DND-41 (cell line): ENCODE data around the gene GADD45G.

Source experiments
- ATAC-seq: fragments of 200-7000 bp; cut with Tn5 transposase; 3 replicates; pipeline ENCODE4 v1.9.1; 2021; ENCODE audit warnings: low read depth; ENCODE audit not compliant: insufficient read depth
- DNase-seq: peaks from one replicate; pipeline ENCODE4 v3.0.0-alpha.2; 2020
- H2AFZ ChIP-seq: 2 replicates; pipeline ENCODE4 v1.6.0; 2012; ENCODE audit warnings: low read depth, low read length
- H3K27ac ChIP-seq: 2 replicates; pipeline ENCODE4 v1.5.1; 2012; ENCODE audit warnings: low read length, inconsistent platforms
- H3K27me3 ChIP-seq: fragments of 200-600 bp; sonication (generic); 2 replicates; pipeline ENCODE4 v1.6.0; 2012; ENCODE audit warnings: low read length, mild to moderate bottlenecking, inconsistent platforms; ENCODE audit not compliant: insufficient read depth, poor library complexity
- H3K36me3 ChIP-seq: 2 replicates; pipeline ENCODE4 v1.5.1; 2012; ENCODE audit warnings: low read length, inconsistent platforms; ENCODE audit not compliant: insufficient read depth
- H3K4me1 ChIP-seq: 2 replicates; pipeline ENCODE4 v1.5.1; 2012; ENCODE audit warnings: mild to moderate bottlenecking, low read length; ENCODE audit not compliant: insufficient read depth
- H3K4me2 ChIP-seq: 2 replicates; pipeline ENCODE4 v1.6.0; 2012; ENCODE audit warnings: mild to moderate bottlenecking, moderate library complexity, low read length, inconsistent platforms; ENCODE audit not compliant: insufficient read depth
- H3K4me3 ChIP-seq, 2 experiments: fragments of 200-600 bp in 1 of 2; shearing (Covaris generic) in 1 of 2; 2 replicates each; pipeline ENCODE4 v1.5.1; 2012 to 2016; ENCODE audit warnings: inconsistent platforms in 2 of 2, low read length in 2 of 2, mild to moderate bottlenecking in 2 of 2, low read depth in 1 of 2, moderate library complexity in 1 of 2
- H3K79me2 ChIP-seq: 2 replicates; pipeline ENCODE4 v1.6.0; 2012; ENCODE audit warnings: low read length, inconsistent platforms; ENCODE audit not compliant: insufficient read depth
- H3K9ac ChIP-seq: 2 replicates; pipeline ENCODE4 v1.6.0; 2012; ENCODE audit warnings: low read depth, mild to moderate bottlenecking, inconsistent platforms, low read length, moderate library complexity
- H3K9me3 ChIP-seq: 2 replicates; pipeline ENCODE4 v1.5.1; 2012; ENCODE audit warnings: low read length, moderate library complexity, mild to moderate bottlenecking, inconsistent platforms; ENCODE audit not compliant: insufficient read depth, severe bottlenecking
- H4K20me1 ChIP-seq: 2 replicates; pipeline ENCODE4 v1.6.0; 2012; ENCODE audit warnings: low read length; ENCODE audit not compliant: insufficient read depth
- EZH2 ChIP-seq: IDR thresholded peaks from 3 replicates; pipeline ENCODE4 v1.6.1; 2012; ENCODE audit warnings: borderline replicate concordance, low read depth, mild to moderate bottlenecking, moderate library complexity, low read length, inconsistent platforms; ENCODE audit not compliant: severe bottlenecking
- TF ChIP-seq, protein P1 (sequence below): IDR thresholded peaks from 2 replicates; pipeline ENCODE4 v1.5.1; 2012; ENCODE audit warnings: borderline replicate concordance, low read length, moderate library complexity, mild to moderate bottlenecking; ENCODE audit not compliant: poor library complexity, severe bottlenecking; ENCODE audit errors: extremely low read depth

Gene GADD45G

DNA sequence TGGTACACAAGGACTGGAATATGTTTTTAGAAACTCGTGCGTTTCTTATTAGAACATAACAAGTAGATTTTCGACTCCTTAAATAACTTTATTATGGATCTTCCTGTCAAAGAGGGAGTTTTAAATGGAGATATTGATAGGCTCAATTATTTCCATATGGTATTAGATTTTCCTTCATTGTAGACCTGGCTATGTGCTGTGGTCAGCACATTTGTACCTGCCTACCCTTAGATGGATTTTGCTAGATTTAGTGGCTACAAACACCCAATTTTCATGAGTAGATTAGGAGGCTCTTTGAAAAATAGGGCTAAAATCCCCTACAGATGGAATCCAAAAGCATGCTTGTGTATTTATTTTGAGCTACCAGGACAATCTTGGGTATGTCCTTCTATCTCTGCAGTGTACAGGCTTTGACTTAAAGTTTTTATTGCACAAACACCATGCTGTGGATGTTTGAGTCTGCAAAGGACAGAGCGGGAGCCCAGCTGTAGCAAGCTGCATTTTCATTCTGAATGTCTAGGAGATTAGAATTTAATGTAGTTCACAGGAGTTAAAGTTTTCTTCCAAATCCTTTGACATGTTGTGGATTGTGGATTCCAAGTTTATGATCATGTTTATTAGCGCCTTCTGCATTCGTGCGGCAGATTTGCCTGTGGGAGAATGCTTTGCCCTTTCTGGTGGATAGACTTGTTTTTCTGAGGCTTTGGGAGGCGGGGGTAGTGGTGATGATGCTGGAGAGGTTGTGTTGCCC lies 41.6 kb downstream of the GADD45G start:
- Histone ChIP-seq H3K27me3 (no peaks in the 10 kb centered on the region), H3K27ac (no peak overlapping the region), H3K4me3 (no peak overlapping the region), H3K9ac (no peak overlapping the region), H4K20me1 (no peaks in the 10 kb centered on the region), H3K9me3 (no peaks in the 10 kb centered on the region), H3K4me1 (no peaks in the 10 kb centered on the region), H3K36me3 (no peaks in the 10 kb centered on the region), H2AFZ (no peak overlapping the region), H3K79me2 (no peaks in the 10 kb centered on the region), H3K4me2 (no peak overlapping the region)
- DNase-seq: no peak
- TF ChIP-seq, protein P1, sequence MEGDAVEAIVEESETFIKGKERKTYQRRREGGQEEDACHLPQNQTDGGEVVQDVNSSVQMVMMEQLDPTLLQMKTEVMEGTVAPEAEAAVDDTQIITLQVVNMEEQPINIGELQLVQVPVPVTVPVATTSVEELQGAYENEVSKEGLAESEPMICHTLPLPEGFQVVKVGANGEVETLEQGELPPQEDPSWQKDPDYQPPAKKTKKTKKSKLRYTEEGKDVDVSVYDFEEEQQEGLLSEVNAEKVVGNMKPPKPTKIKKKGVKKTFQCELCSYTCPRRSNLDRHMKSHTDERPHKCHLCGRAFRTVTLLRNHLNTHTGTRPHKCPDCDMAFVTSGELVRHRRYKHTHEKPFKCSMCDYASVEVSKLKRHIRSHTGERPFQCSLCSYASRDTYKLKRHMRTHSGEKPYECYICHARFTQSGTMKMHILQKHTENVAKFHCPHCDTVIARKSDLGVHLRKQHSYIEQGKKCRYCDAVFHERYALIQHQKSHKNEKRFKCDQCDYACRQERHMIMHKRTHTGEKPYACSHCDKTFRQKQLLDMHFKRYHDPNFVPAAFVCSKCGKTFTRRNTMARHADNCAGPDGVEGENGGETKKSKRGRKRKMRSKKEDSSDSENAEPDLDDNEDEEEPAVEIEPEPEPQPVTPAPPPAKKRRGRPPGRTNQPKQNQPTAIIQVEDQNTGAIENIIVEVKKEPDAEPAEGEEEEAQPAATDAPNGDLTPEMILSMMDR: no peak
- no peak for TF ChIP-seq EZH2
- no peak for ATAC-seq

DNA sequence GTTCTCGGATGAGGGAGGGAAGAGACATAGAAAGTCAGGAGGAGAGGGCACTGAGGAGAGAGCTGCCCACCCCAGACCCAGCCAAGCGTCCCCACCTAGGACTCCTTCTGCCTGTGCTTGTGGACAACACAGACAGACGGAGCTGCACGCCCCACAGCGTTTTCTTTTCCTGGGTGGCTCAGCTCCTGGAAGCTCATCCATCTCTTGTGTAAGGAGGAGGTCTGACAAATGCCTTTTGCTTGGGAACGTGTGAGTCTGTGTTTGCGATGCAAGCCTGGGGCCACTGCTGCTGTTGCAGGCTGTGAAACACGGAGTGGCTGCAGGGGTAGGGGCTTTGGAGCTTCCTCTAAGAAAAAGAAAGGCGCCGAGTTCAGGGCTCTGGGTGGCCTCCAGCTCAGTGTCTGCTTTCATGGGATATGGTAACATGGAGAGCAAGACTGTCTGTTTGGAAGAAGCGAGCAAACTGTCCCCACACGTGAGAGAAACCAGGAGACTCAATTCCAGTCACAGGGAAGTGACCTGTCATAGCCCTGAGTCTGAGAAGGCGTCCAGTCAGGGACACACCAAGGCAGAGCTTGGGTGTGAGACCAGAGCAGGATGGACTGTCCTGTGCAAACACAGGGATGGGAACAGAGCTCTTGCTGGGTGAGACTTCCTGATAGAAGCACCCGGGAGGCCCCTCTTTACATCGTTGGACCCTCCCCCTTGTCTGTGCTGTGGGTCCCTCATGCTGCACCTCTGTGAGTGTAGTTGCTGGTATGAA lies 42.7 kb downstream of the GADD45G start:
- no peak for ATAC-seq
- H3K36me3 ChIP-seq: no peaks in the 10 kb centered on the region
- no peaks in the 10 kb centered on the region for H3K79me2 ChIP-seq
- H2AFZ ChIP-seq: no peak overlapping the region
- H3K27ac ChIP-seq: no peak overlapping the region
- H3K4me1 ChIP-seq: no peaks in the 10 kb centered on the region
- H3K27me3 ChIP-seq: no peaks in the 10 kb centered on the region
- DNase-seq: no peak
- H3K9ac ChIP-seq: no peak overlapping the region
- no peaks in the 10 kb centered on the region for H4K20me1 ChIP-seq
- H3K4me2 ChIP-seq: no peak overlapping the region
- no peak overlapping the region for H3K4me3 ChIP-seq
- TF ChIP-seq, protein P1: no peak
- TF ChIP-seq EZH2: no peak
- no peaks in the 10 kb centered on the region for H3K9me3 ChIP-seq

DNA sequence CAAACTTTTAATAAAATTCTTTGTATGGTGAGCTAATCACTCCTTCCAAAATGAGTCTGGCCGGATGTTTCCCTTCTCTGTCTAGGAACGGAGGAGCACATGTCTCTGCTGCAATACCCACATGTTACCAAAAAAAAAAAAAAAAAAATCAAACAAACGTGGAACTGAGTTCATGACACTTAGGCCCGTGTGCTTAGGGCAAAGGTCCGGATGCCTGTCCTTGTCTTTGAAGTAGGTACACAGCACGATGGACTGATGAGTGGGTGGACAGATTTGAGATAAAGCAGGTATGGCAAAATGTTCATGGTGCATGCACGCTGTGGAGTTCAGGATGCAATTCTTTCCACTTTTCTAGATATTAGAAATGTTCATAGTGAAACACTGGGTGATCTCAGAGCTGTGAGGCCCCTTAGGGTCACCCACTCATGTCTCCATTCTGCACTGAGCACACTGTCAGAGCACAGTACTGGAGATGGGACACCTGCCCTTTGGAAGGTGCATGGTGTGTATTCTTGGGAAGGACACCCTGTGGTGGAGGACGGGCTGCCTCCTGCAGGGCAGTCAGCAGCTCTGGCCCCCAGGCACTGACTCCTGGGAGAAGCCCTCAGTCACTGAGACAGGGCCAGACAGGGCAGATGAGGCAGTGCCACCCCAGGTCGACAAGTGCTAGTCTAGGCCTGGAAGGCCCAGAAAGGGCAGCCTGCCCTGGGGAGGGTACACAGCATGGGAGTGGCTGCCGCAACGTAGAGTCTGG lies 43.6 kb downstream of the GADD45G start:
- ATAC-seq (no peak), DNase-seq (no peak)
- Histone ChIP-seq H2AFZ (no peak overlapping the region), H3K79me2 (no peaks in the 10 kb centered on the region), H3K27me3 (no peaks in the 10 kb centered on the region), H3K9me3 (no peaks in the 10 kb centered on the region), H3K4me3 (no peak overlapping the region), H3K9ac (no peak overlapping the region), H3K36me3 (no peaks in the 10 kb centered on the region), H3K4me1 (no peaks in the 10 kb centered on the region), H3K4me2 (no peak overlapping the region), H3K27ac (no peak overlapping the region), H4K20me1 (no peaks in the 10 kb centered on the region)
- TF ChIP-seq, protein P1: no peak
